DND-41 (cell line): ENCODE measurements around the gene KLHL8.

Experiments used
- ATAC-seq: fragments of 200-7000 bp; cut with Tn5 transposase; 3 replicates; pipeline ENCODE4 v1.9.1; 2021; ENCODE audit warnings: low read depth; ENCODE audit not compliant: insufficient read depth
- DNase-seq: peaks from one replicate; pipeline ENCODE4 v3.0.0-alpha.2; 2020
- H2AFZ ChIP-seq: 2 replicates; pipeline ENCODE4 v1.6.0; 2012; ENCODE audit warnings: low read depth, low read length
- H3K27ac ChIP-seq: 2 replicates; pipeline ENCODE4 v1.5.1; 2012; ENCODE audit warnings: low read length, inconsistent platforms
- H3K27me3 ChIP-seq: fragments of 200-600 bp; sonication (generic); 2 replicates; pipeline ENCODE4 v1.6.0; 2012; ENCODE audit warnings: low read length, mild to moderate bottlenecking, inconsistent platforms; ENCODE audit not compliant: insufficient read depth, poor library complexity
- H3K36me3 ChIP-seq: 2 replicates; pipeline ENCODE4 v1.5.1; 2012; ENCODE audit warnings: low read length, inconsistent platforms; ENCODE audit not compliant: insufficient read depth
- H3K4me1 ChIP-seq: 2 replicates; pipeline ENCODE4 v1.5.1; 2012; ENCODE audit warnings: mild to moderate bottlenecking, low read length; ENCODE audit not compliant: insufficient read depth
- H3K4me2 ChIP-seq: 2 replicates; pipeline ENCODE4 v1.6.0; 2012; ENCODE audit warnings: mild to moderate bottlenecking, moderate library complexity, low read length, inconsistent platforms; ENCODE audit not compliant: insufficient read depth
- H3K4me3 ChIP-seq, 2 experiments: fragments of 200-600 bp in 1 of 2; shearing (Covaris generic) in 1 of 2; 2 replicates each; pipeline ENCODE4 v1.5.1; 2012 to 2016; ENCODE audit warnings: inconsistent platforms in 2 of 2, low read length in 2 of 2, mild to moderate bottlenecking in 2 of 2, low read depth in 1 of 2, moderate library complexity in 1 of 2
- H3K79me2 ChIP-seq: 2 replicates; pipeline ENCODE4 v1.6.0; 2012; ENCODE audit warnings: low read length, inconsistent platforms; ENCODE audit not compliant: insufficient read depth
- H3K9ac ChIP-seq: 2 replicates; pipeline ENCODE4 v1.6.0; 2012; ENCODE audit warnings: low read depth, mild to moderate bottlenecking, inconsistent platforms, low read length, moderate library complexity
- H3K9me3 ChIP-seq: 2 replicates; pipeline ENCODE4 v1.5.1; 2012; ENCODE audit warnings: low read length, moderate library complexity, mild to moderate bottlenecking, inconsistent platforms; ENCODE audit not compliant: insufficient read depth, severe bottlenecking
- H4K20me1 ChIP-seq: 2 replicates; pipeline ENCODE4 v1.6.0; 2012; ENCODE audit warnings: low read length; ENCODE audit not compliant: insufficient read depth
- CTCF ChIP-seq: IDR thresholded peaks from 2 replicates; pipeline ENCODE4 v1.5.1; 2012; ENCODE audit warnings: borderline replicate concordance, low read length, moderate library complexity, mild to moderate bottlenecking; ENCODE audit not compliant: poor library complexity, severe bottlenecking; ENCODE audit errors: extremely low read depth
- EZH2 ChIP-seq: IDR thresholded peaks from 3 replicates; pipeline ENCODE4 v1.6.1; 2012; ENCODE audit warnings: borderline replicate concordance, low read depth, mild to moderate bottlenecking, moderate library complexity, low read length, inconsistent platforms; ENCODE audit not compliant: severe bottlenecking

Gene KLHL8

GRCh38 chr4:87196146-87196545 lies 24.3 kb downstream of the KLHL8 start:
- DNase-seq (no peak), ATAC-seq (no peak)
- no peak overlapping the region for H3K4me3 ChIP-seq
- no peaks in the 10 kb centered on the region for H3K27me3 ChIP-seq
- no peak overlapping the region for H3K9ac ChIP-seq
- H2AFZ ChIP-seq, result no peak overlapping the region
- TF ChIP-seq CTCF (no peak), EZH2 (no peak)
- H3K4me2 ChIP-seq, result no peak overlapping the region
- H3K36me3 ChIP-seq, result no peaks in the 10 kb centered on the region
- peaks cover 20% of the 10 kb centered on the region; the same call in 1 of the 2 replicates for H4K20me1 ChIP-seq
- H3K9me3 ChIP-seq, result no peaks in the 10 kb centered on the region
- H3K27ac ChIP-seq, result no peak overlapping the region
- H3K4me1 ChIP-seq, result no peaks in the 10 kb centered on the region
- H3K79me2 ChIP-seq, result peaks cover 57% of the 10 kb centered on the region

- peaks cover 39% of the 10 kb centered on the region for H3K79me2 ChIP-seq
- no peak for DNase-seq
Observed at GRCh38 chr4:87193958-87194675, 26.3 kb downstream of the KLHL8 start.

GRCh38 chr4:87192145-87192919 lies 28.1 kb downstream of the KLHL8 start:
- Histone ChIP-seq H3K4me2 (no peak overlapping the region), H3K4me1 (no peaks in the 10 kb centered on the region), H3K79me2 (peaks cover 27% of the 10 kb centered on the region), H3K4me3 (no peak overlapping the region), H2AFZ (no peak overlapping the region), H3K9ac (no peak overlapping the region), H3K27ac (no peak overlapping the region), H3K27me3 (no peaks in the 10 kb centered on the region), H3K36me3 (no peaks in the 10 kb centered on the region), H3K9me3 (no peaks in the 10 kb centered on the region), H4K20me1 (peaks cover 9% of the 10 kb centered on the region; the same call in 1 of the 2 replicates)
- TF ChIP-seq CTCF, result no peak
- no peak for TF ChIP-seq EZH2
- DNase-seq (no peak), ATAC-seq (no peak)

More at GRCh38 chr4:87193958-87194675, 26.3 kb downstream of the KLHL8 start:
- Histone ChIP-seq H3K4me2 (no peak overlapping the region), H3K9ac (no peak overlapping the region), H3K27ac (no peak overlapping the region), H3K4me3 (no peak overlapping the region), H3K4me1 (no peaks in the 10 kb centered on the region), H4K20me1 (peaks cover 14% of the 10 kb centered on the region; the same call in 1 of the 2 replicates), H2AFZ (no peak overlapping the region), H3K27me3 (no peaks in the 10 kb centered on the region), H3K9me3 (no peaks in the 10 kb centered on the region), H3K36me3 (no peaks in the 10 kb centered on the region)
- no peak for ATAC-seq
- TF ChIP-seq EZH2, result no peak
- no peak for TF ChIP-seq CTCF
